ENCODE results near the gene DOP1B.

The DOP1B gene

DNA sequence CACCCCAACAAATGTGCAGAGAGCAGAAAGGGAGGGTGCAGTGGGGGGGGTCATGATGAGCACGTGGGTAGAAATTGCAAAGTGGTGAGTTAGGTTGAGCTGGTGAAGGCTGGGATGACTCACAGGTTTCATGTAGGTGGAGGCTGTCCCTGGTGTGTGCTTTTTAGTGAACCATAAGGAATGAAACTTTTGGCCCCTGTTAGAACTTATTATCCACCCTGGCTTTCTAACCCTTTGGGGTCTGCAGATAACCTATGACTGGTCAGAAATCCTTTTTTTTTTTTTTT lies 46.9 kb downstream of the DOP1B start:
- no peak overlapping the region for H4K91ac ChIP-seq (ENCODE audit: low read depth, low read length)
- DNase-seq = peak; percentile 50 to 64
- H2BK12ac ChIP-seq (ENCODE audit: low read length) = no peak overlapping the region
- H3K18ac ChIP-seq (ENCODE audit: low read length) = no peak overlapping the region
- peaks cover 25 to 27% of the 10 kb centered on the region in 2 experiments for H3K4me1 ChIP-seq (ENCODE audit: control insufficient read depth in 1 of 2, insufficient read depth in 2 of 2, low read length in 2 of 2)
- H3K4me2 ChIP-seq (ENCODE audit: low read length) = no peak overlapping the region
- H3K27ac ChIP-seq (ENCODE audit: low read depth, low read length) = no peak overlapping the region
- H3K23ac ChIP-seq (ENCODE audit: low read length) = no peak overlapping the region
- no peak overlapping the region for H4K12ac ChIP-seq (ENCODE audit: low read depth, low read length)
- H3K79me2 ChIP-seq (ENCODE audit: control insufficient read depth, insufficient read depth, low read length, poor library complexity) = no peaks in the 10 kb centered on the region
- H4K8ac ChIP-seq (ENCODE audit: low read depth, low read length) = no peak overlapping the region
- H2BK120ac ChIP-seq (ENCODE audit: insufficient read depth, low read length, poor library complexity) = no peak overlapping the region
- H3K79me1 ChIP-seq (ENCODE audit: low read length) = peaks cover 22% of the 10 kb centered on the region
- no peak overlapping the region for H2AFZ ChIP-seq (ENCODE audit: insufficient read depth, low read length, poor library complexity)
- H2BK5ac ChIP-seq (ENCODE audit: low read depth, low read length, poor library complexity) = no peak overlapping the region
- H2AK5ac ChIP-seq (ENCODE audit: low read length) = no peak overlapping the region
- H3K9ac ChIP-seq (ENCODE audit: low read length) = no peak overlapping the region
- no peak overlapping the region for H3K4me3 ChIP-seq (ENCODE audit: low read depth, low read length)
- no peaks in the 10 kb centered on the region for H3K9me3 ChIP-seq (ENCODE audit: insufficient read depth, low read depth, low read length)
- no peak overlapping the region for H3K14ac ChIP-seq (ENCODE audit: low read length)
- WGBS (ENCODE audit: extremely low coverage, insufficient coverage, insufficient read length) = no CpG with 5 or more reads among the region's 1 CpG
- H3K27me3 ChIP-seq (ENCODE audit: insufficient read depth, low read length) = no peaks in the 10 kb centered on the region
- peaks cover 4 to 8% of the 10 kb centered on the region in 2 experiments for H3K36me3 ChIP-seq (ENCODE audit: control insufficient read depth in 1 of 2, insufficient read depth in 2 of 2, low read length in 2 of 2)
- no peak overlapping the region for H3K4ac ChIP-seq (ENCODE audit: low read depth, low read length)

DNA sequence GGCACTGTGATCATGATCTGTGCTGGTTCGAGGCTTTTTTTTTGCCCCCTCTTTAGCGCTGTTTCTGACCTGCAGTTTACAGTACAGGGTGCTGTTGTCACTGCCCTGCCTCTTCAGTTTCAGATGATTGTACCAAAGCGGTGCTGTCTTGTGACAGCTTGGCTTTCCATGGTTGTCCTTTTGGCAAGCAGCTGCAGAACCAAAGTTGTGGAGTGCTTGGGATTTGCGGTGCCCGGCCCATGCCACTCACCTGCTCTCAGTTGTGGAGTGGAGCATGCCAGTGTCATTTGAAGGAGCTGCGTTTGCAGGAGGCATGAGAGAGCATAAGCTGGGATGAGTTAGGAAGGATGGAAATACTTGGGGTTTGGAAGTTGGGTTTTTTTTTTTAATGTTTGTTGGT lies 48.4 kb downstream of the DOP1B start:
- H3K14ac ChIP-seq (ENCODE audit: low read length) = no peak overlapping the region
- H3K79me1 ChIP-seq (ENCODE audit: low read length) = peaks cover 29% of the 10 kb centered on the region
- no peaks in the 10 kb centered on the region for H3K27me3 ChIP-seq (ENCODE audit: insufficient read depth, low read length)
- no peak overlapping the region for H3K27ac ChIP-seq (ENCODE audit: low read depth, low read length)
- no peak overlapping the region for H2BK120ac ChIP-seq (ENCODE audit: insufficient read depth, low read length, poor library complexity)
- no peak overlapping the region for H2BK12ac ChIP-seq (ENCODE audit: low read length)
- no peak overlapping the region for H2BK5ac ChIP-seq (ENCODE audit: low read depth, low read length, poor library complexity)
- no peak overlapping the region for H4K12ac ChIP-seq (ENCODE audit: low read depth, low read length)
- no peak overlapping the region for H2AFZ ChIP-seq (ENCODE audit: insufficient read depth, low read length, poor library complexity)
- no peaks in the 10 kb centered on the region for H3K9me3 ChIP-seq (ENCODE audit: insufficient read depth, low read depth, low read length)
- H3K79me2 ChIP-seq (ENCODE audit: control insufficient read depth, insufficient read depth, low read length, poor library complexity) = peaks cover 2% of the 10 kb centered on the region
- H3K4me1 ChIP-seq (ENCODE audit: control insufficient read depth in 1 of 2, insufficient read depth in 2 of 2, low read length in 2 of 2) = peaks cover 31 to 33% of the 10 kb centered on the region in 2 experiments
- no peak overlapping the region for H3K18ac ChIP-seq (ENCODE audit: low read length)
- H3K9ac ChIP-seq (ENCODE audit: low read length) = no peak overlapping the region
- H3K4me2 ChIP-seq (ENCODE audit: low read length) = no peak overlapping the region
- peaks cover 5 to 14% of the 10 kb centered on the region in 2 experiments for H3K36me3 ChIP-seq (ENCODE audit: control insufficient read depth in 1 of 2, insufficient read depth in 2 of 2, low read length in 2 of 2)
- no CpG with 5 or more reads among the region's 6 CpGs for WGBS (ENCODE audit: extremely low coverage, insufficient coverage, insufficient read length)
- H4K8ac ChIP-seq (ENCODE audit: low read depth, low read length) = no peak overlapping the region
- no peak overlapping the region for H3K4me3 ChIP-seq (ENCODE audit: low read depth, low read length)
- DNase-seq = no peak
- no peak overlapping the region for H3K23ac ChIP-seq (ENCODE audit: low read length)
- no peak overlapping the region for H3K4ac ChIP-seq (ENCODE audit: low read depth, low read length)
- H2AK5ac ChIP-seq (ENCODE audit: low read length) = no peak overlapping the region
- H4K91ac ChIP-seq (ENCODE audit: low read depth, low read length) = no peak overlapping the region

DNA sequence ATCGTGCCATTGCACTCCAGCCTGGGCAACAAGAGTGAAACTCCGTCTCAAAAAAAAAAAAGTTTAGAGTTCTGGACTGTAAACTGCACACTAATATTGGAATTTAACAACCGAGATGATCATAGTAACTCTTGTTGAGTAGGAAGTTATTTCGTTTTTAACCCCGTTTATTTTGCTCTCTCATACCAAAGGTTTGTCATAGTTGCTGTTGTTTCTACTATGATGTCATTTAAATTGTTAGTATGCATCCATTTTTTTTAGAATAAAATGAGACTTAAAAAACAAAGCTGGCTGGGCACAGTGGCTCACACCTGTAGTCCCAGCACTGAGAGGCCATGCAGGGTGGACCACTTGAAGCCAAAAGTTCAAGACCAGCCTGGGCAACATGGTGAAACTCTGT lies 49.3 kb downstream of the DOP1B start:
- WGBS (ENCODE audit: extremely low coverage, insufficient coverage, insufficient read length) = no CpG with 5 or more reads among the region's 5 CpGs
- DNase-seq = no peak
- peak overlapping the region; percentile 19 for H2BK12ac ChIP-seq (ENCODE audit: low read length)

More for the DNA sequence above, 49.3 kb downstream of the DOP1B start:
- H3K4me1 ChIP-seq (ENCODE audit: control insufficient read depth in 1 of 2, insufficient read depth in 2 of 2, low read length in 2 of 2) = peaks cover 34 to 38% of the 10 kb centered on the region in 2 experiments
- no peak overlapping the region for H3K9ac ChIP-seq (ENCODE audit: low read length)
- H3K14ac ChIP-seq (ENCODE audit: low read length) = no peak overlapping the region
- H3K4ac ChIP-seq (ENCODE audit: low read depth, low read length) = no peak overlapping the region
- H4K91ac ChIP-seq (ENCODE audit: low read depth, low read length) = no peak overlapping the region
- peaks cover 2% of the 10 kb centered on the region for H3K79me2 ChIP-seq (ENCODE audit: control insufficient read depth, insufficient read depth, low read length, poor library complexity)
- no peak overlapping the region for H4K8ac ChIP-seq (ENCODE audit: low read depth, low read length)
- peaks cover 3 to 11% of the 10 kb centered on the region in 2 experiments for H3K36me3 ChIP-seq (ENCODE audit: control insufficient read depth in 1 of 2, insufficient read depth in 2 of 2, low read length in 2 of 2)
- H3K4me2 ChIP-seq (ENCODE audit: low read length) = no peak overlapping the region
- H3K4me3 ChIP-seq (ENCODE audit: low read depth, low read length) = no peak overlapping the region
- H4K12ac ChIP-seq (ENCODE audit: low read depth, low read length) = no peak overlapping the region
- H3K9me3 ChIP-seq (ENCODE audit: insufficient read depth, low read depth, low read length) = no peaks in the 10 kb centered on the region
- no peak overlapping the region for H2BK5ac ChIP-seq (ENCODE audit: low read depth, low read length, poor library complexity)
- no peak overlapping the region for H2AK5ac ChIP-seq (ENCODE audit: low read length)
- no peak overlapping the region for H2BK120ac ChIP-seq (ENCODE audit: insufficient read depth, low read length, poor library complexity)
- H3K27ac ChIP-seq (ENCODE audit: low read depth, low read length) = no peak overlapping the region
- no peak overlapping the region for H2AFZ ChIP-seq (ENCODE audit: insufficient read depth, low read length, poor library complexity)
- no peak overlapping the region for H3K18ac ChIP-seq (ENCODE audit: low read length)
- no peak overlapping the region for H3K23ac ChIP-seq (ENCODE audit: low read length)
- no peaks in the 10 kb centered on the region for H3K27me3 ChIP-seq (ENCODE audit: insufficient read depth, low read length)
- peaks cover 34% of the 10 kb centered on the region for H3K79me1 ChIP-seq (ENCODE audit: low read length)
